ENCODE results near the gene USP6NL.

The USP6NL gene

DNA sequence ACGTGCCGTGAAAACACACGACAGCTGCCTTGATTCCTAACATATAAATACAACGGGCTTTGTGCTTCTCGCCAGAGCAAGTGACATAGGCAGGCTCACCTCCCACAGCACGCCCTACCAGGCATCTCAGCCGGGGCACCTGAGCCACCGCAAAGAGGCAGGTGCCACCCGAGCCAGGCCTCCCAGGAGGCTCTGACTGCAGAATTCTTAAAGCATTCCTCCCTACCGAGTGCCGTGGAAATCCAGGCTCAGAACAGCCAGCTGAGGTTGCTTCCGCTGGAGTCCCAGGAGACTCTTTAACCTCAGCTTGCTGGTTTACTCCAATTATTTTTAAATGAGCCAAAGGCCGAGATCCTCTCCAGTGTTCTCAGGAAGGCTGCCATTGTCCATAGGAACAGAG, 206.5 kb downstream of the USP6NL start:
- no peak for DNase-seq

All from amniotic stem cell (primary cell).